K562 (cell line): ENCODE results near the gene ATP6V1F.

Source experiments
- COPS2 ChIP-seq: fragments of 450-650 bp; conservative IDR thresholded peaks from 2 replicates; pipeline ENCODE4 v1.6.1; 2016; ENCODE audit warnings: mild to moderate bottlenecking, moderate library complexity
- FOXA1 ChIP-seq: fragments of 450-650 bp; IDR thresholded peaks from 2 replicates; pipeline ENCODE4 v1.6.1; 2016; ENCODE audit warnings: mild to moderate bottlenecking, borderline replicate concordance
- HIVEP1 ChIP-seq: fragments of 250-450 bp; sonication (Bioruptor Pico); IDR thresholded peaks from 2 replicates; pipeline ENCODE4 v1.4.0; 2020; ENCODE audit warnings: mild to moderate bottlenecking
- JUN ChIP-seq, 2 experiments: sonication (generic) in 1 of 2; formaldehyde crosslinking in 1 of 2; IDR thresholded peaks; 2 replicates each; pipeline versions ENCODE4 v1.6.1 to v1.8.0; 2012 to 2022; ENCODE audit warnings: borderline replicate concordance in 2 of 2, mild to moderate bottlenecking in 2 of 2, improper control_type of control experiment in 1 of 2, low read depth in 1 of 2, low read length in 1 of 2, missing genetic modification reagents in 1 of 2
- NONO ChIP-seq, 2 experiments: fragments of 200-400 bp in 1 of 2; fragments of 450-650 bp in 1 of 2; formaldehyde crosslinking in 1 of 2; IDR thresholded peaks; 2 replicates each; pipeline ENCODE4 v1.6.1; 2017; ENCODE audit warnings: low read depth in 2 of 2, mild to moderate bottlenecking in 2 of 2, moderate library complexity in 2 of 2, low read length in 1 of 2
- POLR2AphosphoS5 ChIP-seq: IDR thresholded peaks from 2 replicates; pipeline ENCODE4 v1.6.1; 2011; ENCODE audit warnings: mild to moderate bottlenecking, low read depth, low read length, moderate library complexity; ENCODE audit not compliant: control insufficient read depth, insufficient read depth
- SP1 ChIP-seq: sonication (generic); formaldehyde crosslinking; IDR thresholded peaks from 2 replicates; pipeline ENCODE4 v1.8.1; 2022; ENCODE audit warnings: mild to moderate bottlenecking, missing genetic modification reagents
- TCF3 ChIP-seq: sonication (generic); formaldehyde crosslinking; IDR thresholded peaks from 2 replicates; pipeline ENCODE4 v1.4.0; 2020; ENCODE audit warnings: mild to moderate bottlenecking, missing genetic modification reagents
- TCF7L2 ChIP-seq: fragments of 150-350 bp; IDR thresholded peaks from 2 replicates; pipeline ENCODE4 v1.6.1; 2016; ENCODE audit warnings: low read depth, mild to moderate bottlenecking, low read length, moderate library complexity
- ZC3H8 ChIP-seq: fragments of 450-650 bp; IDR thresholded peaks from 2 replicates; pipeline ENCODE4 v1.6.1; 2017
- ZNF174 ChIP-seq: fragments of 250-450 bp; sonication (Bioruptor Pico); IDR thresholded peaks from 2 replicates; pipeline ENCODE4 v1.4.0; 2020; ENCODE audit warnings: mild to moderate bottlenecking
- ZNF431 ChIP-seq: sonication (generic); formaldehyde crosslinking; IDR thresholded peaks from 2 replicates; pipeline ENCODE4 v1.8.0; 2022; ENCODE audit warnings: mild to moderate bottlenecking, missing genetic modification reagents
- TF ChIP-seq, protein P1 (sequence below): fragments of 250-450 bp; sonication (Bioruptor Pico); IDR thresholded peaks from 2 replicates; pipeline ENCODE4 v1.5.1; 2021; ENCODE audit warnings: mild to moderate bottlenecking

DNA sequence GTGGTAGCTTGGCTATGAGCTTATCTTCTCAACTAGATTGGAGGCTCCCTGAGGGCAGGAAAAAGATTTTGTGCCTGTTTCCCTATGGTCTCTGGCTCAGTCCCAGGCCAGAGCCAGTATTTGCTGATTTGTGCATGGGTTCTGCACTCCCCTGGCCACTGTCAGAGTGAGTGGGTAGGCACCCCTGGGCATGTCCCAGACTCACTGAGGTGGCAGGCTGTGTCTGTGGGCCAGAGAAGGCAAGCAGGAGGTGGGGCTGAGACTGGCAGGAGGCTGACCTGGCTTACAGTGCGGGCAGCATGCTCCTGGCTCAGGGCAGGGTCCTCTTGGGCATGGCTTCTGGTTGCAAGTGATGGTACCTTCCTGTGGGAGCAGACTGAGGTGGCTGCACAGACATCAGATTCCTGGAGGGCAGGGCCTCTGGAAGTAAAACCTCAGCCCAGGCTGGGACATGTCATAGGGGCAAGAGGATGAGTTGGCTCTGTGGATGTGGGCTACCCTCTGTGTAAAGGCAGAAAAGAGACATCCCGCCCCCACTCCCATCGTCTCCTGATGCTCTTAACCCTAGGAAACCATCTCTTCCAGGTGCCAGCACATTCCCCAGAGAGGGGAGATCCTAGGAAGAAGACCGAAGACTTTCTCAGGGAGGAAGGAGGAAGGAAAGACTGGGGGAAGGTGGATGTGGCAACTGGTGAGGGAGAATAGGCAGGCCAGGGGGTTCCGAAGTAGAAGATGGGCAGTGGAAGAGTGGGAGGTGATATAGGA, 43.5 kb downstream of the ATP6V1F start:
- TF ChIP-seq HIVEP1 (CRISPR knock-in tag), result no peak
- TF ChIP-seq FOXA1, result no peak
- TF ChIP-seq ZNF431 (CRISPR knock-in tag), result no peak
- no peak for TF ChIP-seq TCF3 (CRISPR knock-in tag)
- TF ChIP-seq, protein P1, sequence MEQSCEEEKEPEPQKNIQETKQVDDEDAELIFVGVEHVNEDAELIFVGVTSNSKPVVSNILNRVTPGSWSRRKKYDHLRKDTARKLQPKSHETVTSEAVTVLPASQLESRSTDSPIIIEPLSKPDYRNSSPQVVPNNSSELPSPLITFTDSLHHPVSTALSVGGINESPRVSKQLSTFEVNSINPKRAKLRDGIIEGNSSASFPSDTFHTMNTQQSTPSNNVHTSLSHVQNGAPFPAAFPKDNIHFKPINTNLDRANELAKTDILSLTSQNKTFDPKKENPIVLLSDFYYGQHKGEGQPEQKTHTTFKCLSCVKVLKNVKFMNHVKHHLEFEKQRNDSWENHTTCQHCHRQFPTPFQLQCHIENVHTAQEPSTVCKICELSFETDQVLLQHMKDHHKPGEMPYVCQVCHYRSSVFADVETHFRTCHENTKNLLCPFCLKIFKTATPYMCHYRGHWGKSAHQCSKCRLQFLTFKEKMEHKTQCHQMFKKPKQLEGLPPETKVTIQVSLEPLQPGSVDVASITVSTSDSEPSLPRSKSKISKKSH (CRISPR knock-in tag), result no peak
- TF ChIP-seq TCF7L2, result no peak
- TF ChIP-seq COPS2, result no peak
- no peak for TF ChIP-seq POLR2AphosphoS5
- TF ChIP-seq SP1 (CRISPR knock-in tag), result no peak
- TF ChIP-seq ZC3H8, result no peak
- TF ChIP-seq ZNF174 (CRISPR knock-in tag), result no peak
- no peak for TF ChIP-seq JUN (IDR thresholded peaks at IDR 0.05; ENCODE audit: borderline replicate concordance, low read depth, low read length)
- TF ChIP-seq JUN (CRISPR knock-in tag; IDR thresholded peaks at IDR 0.05; ENCODE audit: borderline replicate concordance), result no peak
- no peak for TF ChIP-seq NONO (IDR thresholded peaks at IDR 0.05; ENCODE audit: low read depth in 2 of 2, low read length in 1 of 2)
